K562 (cell line): ENCODE measurements around the gene MRPL42. TPM values are rescaled to one million over a fixed set of nuclear protein-coding genes. Genes with fewer than 3 reads are reported as not detected.

Source experiments
- ATAC-seq: fragments of 200-7000 bp; cut with Tn5 transposase; 3 replicates; pipeline ENCODE4 v1.9.1; 2020; ENCODE audit warnings: moderate library complexity
- BruUV-seq: library from RNA; stranded (reverse); fragments of 400-500 nt; replicated peaks from 2 replicates; lab custom pipeline; 2021; lab: Mats Ljungman, UMichigan
- CTCF ChIA-PET: fragments of 300-600 bp; formaldehyde crosslinking; extraction: SDS; loops from one replicate; lab custom pipeline; 2021; ENCODE audit warnings: low intra/inter-chr PET ratio; lab: Yijun Ruan, JAX
- POLR2A ChIA-PET: fragments of 300-600, 350-650 bp; sonication (Branson Sonifier 250); formaldehyde crosslinking; extraction: SDS; loops from one replicate; lab custom pipeline; 2021; ENCODE audit warnings: antibody characterized with exemption, inconsistent platforms; lab: Yijun Ruan, JAX
- DNase-seq, 4 experiments: peaks; one replicate each; pipeline versions ENCODE4 v3.0.0 to v3.0.0-alpha.2; 2011 to 2018; ENCODE audit warnings: low spot score in 3 of 4, mixed read lengths in 3 of 4; ENCODE audit errors: extremely low read depth in 1 of 4
- FAIRE-seq: peaks from 2 replicates; lab custom pipeline; 2011; peaks lifted over from hg19 to GRCh38; lab: Jason Lieb, UNC
- H2AFZ ChIP-seq: 2 replicates; pipeline ENCODE4 v1.6.0; 2011; ENCODE audit warnings: low read depth, low read length, control low read depth, inconsistent platforms
- H3K27ac ChIP-seq: fragments of 200-600 bp; 3 replicates; pipeline ENCODE4 v1.8.0; 2011; ENCODE audit warnings: low read depth, mild to moderate bottlenecking, control low read depth, inconsistent platforms, low read length, moderate library complexity, mixed read lengths; ENCODE audit errors: extremely low read depth
- H3K27me3 ChIP-seq, 2 experiments: fragments of 300-600 bp in 1 of 2; 2 replicates in 1 of 2; 3 replicates in 1 of 2; pipeline versions ENCODE4 v1.6.0 to v1.8.0; 2011; ENCODE audit warnings: inconsistent platforms in 2 of 2, low read length in 2 of 2, mild to moderate bottlenecking in 1 of 2, mixed read lengths in 1 of 2, moderate library complexity in 1 of 2; ENCODE audit not compliant: control insufficient read depth in 2 of 2, insufficient read depth in 2 of 2
- H3K36me3 ChIP-seq: fragments of 300-600 bp; 3 replicates; pipeline ENCODE4 v1.8.0; 2011; ENCODE audit warnings: mild to moderate bottlenecking, low read length, inconsistent platforms; ENCODE audit not compliant: control insufficient read depth, insufficient read depth
- H3K4me1 ChIP-seq, 2 experiments: fragments of 200-600 bp in 1 of 2; replicated peaks in 1 of 2; 2 replicates in 1 of 2; 3 replicates in 1 of 2; pipeline versions ENCODE4 v1.5.1 to v1.8.0; 2011; ENCODE audit warnings: inconsistent platforms in 2 of 2, low read length in 2 of 2, mild to moderate bottlenecking in 1 of 2, mixed read lengths in 1 of 2, moderate library complexity in 1 of 2; ENCODE audit not compliant: control insufficient read depth in 2 of 2, insufficient read depth in 2 of 2
- H3K4me2 ChIP-seq: 2 replicates; pipeline ENCODE4 v1.6.1; 2011; ENCODE audit warnings: low read length, control low read depth, inconsistent platforms, mixed read lengths; ENCODE audit not compliant: insufficient read depth
- H3K4me3 ChIP-seq: fragments of 200-600 bp; sonication (generic), shearing (Covaris generic); 2 replicates; pipeline ENCODE4 v1.5.1; 2016; ENCODE audit warnings: control low read depth, inconsistent platforms
- H3K79me2 ChIP-seq: fragments of 200-600 bp; 3 replicates; pipeline ENCODE4 v1.8.0; 2011; ENCODE audit warnings: low read length, inconsistent platforms; ENCODE audit not compliant: control insufficient read depth, insufficient read depth
- H3K9ac ChIP-seq, 2 experiments: 2 replicates each; pipeline versions ENCODE4 v1.6.0 to v1.6.1; 2011; ENCODE audit warnings: low read depth in 2 of 2, low read length in 2 of 2, control low read depth in 1 of 2, inconsistent platforms in 1 of 2, mild to moderate bottlenecking in 1 of 2, mixed read lengths in 1 of 2; ENCODE audit not compliant: insufficient read depth in 1 of 2
- H3K9me1 ChIP-seq: one replicate; pipeline ENCODE4 v1.6.0; 2011; ENCODE audit warnings: inconsistent platforms, mild to moderate bottlenecking, low read length, moderate library complexity; ENCODE audit not compliant: control insufficient read depth, insufficient read depth
- H3K9me3 ChIP-seq: replicated peaks from 2 replicates; pipeline ENCODE4 v1.5.1; 2011; ENCODE audit warnings: low read depth, low read length, inconsistent platforms; ENCODE audit not compliant: control insufficient read depth, insufficient read depth
- H4K20me1 ChIP-seq: replicated peaks from 2 replicates; pipeline ENCODE4 v1.6.1; 2011; ENCODE audit warnings: low read length, inconsistent platforms, mixed read lengths; ENCODE audit not compliant: control insufficient read depth, insufficient read depth
- C11orf30 ChIP-seq: fragments of 450-650 bp; IDR thresholded peaks from 2 replicates; pipeline ENCODE4 v1.6.1; 2016; ENCODE audit warnings: low read depth, mild to moderate bottlenecking
- DACH1 ChIP-seq: fragments of 450-650 bp; IDR thresholded peaks from 2 replicates; pipeline ENCODE4 v1.6.1; 2018; ENCODE audit not compliant: partially characterized antibody
- GTF2E2 ChIP-seq: fragments of 200-800 bp; sonication (Bioruptor generic); IDR thresholded peaks from 2 replicates; pipeline ENCODE4 v1.6.1; 2016; ENCODE audit warnings: missing genetic modification characterization, missing compliant biosample characterization
- MEF2D ChIP-seq: conservative IDR thresholded peaks from 2 replicates; pipeline ENCODE4 v1.6.1; 2016; ENCODE audit warnings: low read depth, missing genetic modification characterization, missing compliant biosample characterization
- PYGO2 ChIP-seq: fragments of 450-650 bp; IDR thresholded peaks from 2 replicates; pipeline ENCODE4 v1.6.1; 2016; ENCODE audit warnings: mild to moderate bottlenecking, missing genetic modification characterization, moderate library complexity, missing compliant biosample characterization
- ZNF146 ChIP-seq: IDR thresholded peaks from one replicate; pipeline ENCODE4 v1.6.1; 2018; ENCODE audit warnings: missing compliant biosample characterization; ENCODE audit not compliant: unreplicated experiment
- ZNF57 ChIP-seq: fragments of 450-650 bp; formaldehyde crosslinking; IDR thresholded peaks from 2 replicates; pipeline ENCODE4 v1.4.0; 2020; ENCODE audit warnings: mild to moderate bottlenecking, moderate library complexity
- ZNF707 ChIP-seq: fragments of 250-450 bp; sonication (Bioruptor Pico); conservative IDR thresholded peaks from 2 replicates; pipeline ENCODE4 v1.8.0; 2022; ENCODE audit warnings: inconsistent platforms, mild to moderate bottlenecking, moderate library complexity
- WGBS: fragments of 100-300 bp; shearing (Covaris generic); methylation state at CpG from one replicate; pipeline ENCODE4 v1.1.6; 2016; ENCODE audit warnings: low coverage, mixed read lengths; ENCODE audit not compliant: insufficient coverage; ENCODE audit errors: missing lambda C conversion rate; 5-methylcytosine and 5-hydroxymethylcytosine counted together
- in situ Hi-C: fragments of 300-500 bp; cut with MboI; formaldehyde crosslinking; loops from 4 replicates; pipeline ENCODE4 v1.15.0; 2018; ENCODE audit warnings: inconsistent platforms, mixed read lengths
- intact Hi-C: fragments of 100-400 bp; cut with micrococcal nuclease; formaldehyde crosslinking; loops from 2 replicates; pipeline ENCODE4 v1.14.2; 2022
- polyA plus RNA-seq, 8 experiments: library from polyadenylated mRNA; depleted of rRNA in 4 of 8; stranded (reverse) in 5 of 8; unstranded in 3 of 8; fragments of >200 nt; fragmentation: Nextera tagmentation in 2 of 8; fragmentation: Illumina TruSeq in 1 of 8; extraction: Ambion mirVana in 2 of 8; extraction: Trizol in 1 of 8; gene quantifications; 2 replicates each; pipeline versions ENCODE4 v1.2.1 to v1.2.3, GENCODE V29; 2011 to 2014; ENCODE audit warnings: inconsistent platforms in 1 of 8, missing spikeins in 1 of 8
- total RNA-seq, 7 experiments: library from RNA; depleted of rRNA in 6 of 7; stranded (reverse); fragments of >200 nt in 6 of 7; fragmentation: Illumina TruSeq in 2 of 7; extraction: Trizol in 2 of 7; gene quantifications; 2 replicates each; pipeline versions ENCODE4 v1.2.1 to v1.2.3, GENCODE V29; 2011 to 2021; ENCODE audit warnings: low replicate concordance in 1 of 7

Gene MRPL42
- total and polyA plus RNA-seq, 9 of the 15 experiments (the other 6 are each of a cell fraction or from before 2014, with no cell fraction given): 104 to 806 (median 218) TPM

DNA sequence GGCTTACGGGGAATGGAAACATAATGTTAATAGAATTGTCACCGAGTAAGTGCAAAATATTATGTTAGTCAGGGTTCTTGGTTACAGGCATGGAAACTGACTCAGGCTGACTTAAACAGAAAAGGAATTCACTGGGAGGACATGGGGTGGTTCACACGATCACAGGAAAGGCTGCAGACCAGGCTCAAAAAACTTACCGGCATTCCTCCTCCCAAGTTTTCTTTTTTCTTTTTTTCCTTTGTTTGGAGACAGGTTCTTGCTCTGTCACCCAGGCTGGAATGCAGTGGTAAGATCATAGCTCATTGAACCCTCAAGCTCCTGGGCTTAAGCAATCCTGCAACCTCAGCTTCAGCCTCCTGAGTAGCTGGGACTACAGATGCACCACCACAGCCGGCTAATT, 13.7 kb upstream of the MRPL42 start:
- 0 out of 4 replicates have a peak overlapping the region, but pooled peaks of 1 of the 2 experiments have one; percentile 29 for H3K9ac ChIP-seq
- 50% methylated on average over 5 of the region's 5 CpGs for WGBS
- no peaks in the 10 kb centered on the region for H3K36me3 ChIP-seq
- peak overlapping the region; percentile 42; the same call in 1 of the 2 replicates for H2AFZ ChIP-seq
- no peaks in the 10 kb centered on the region for H4K20me1 ChIP-seq
- no peak overlapping the region for H3K4me2 ChIP-seq
- BruUV-seq: no TSS peak
- in situ Hi-C loops (no loop called here), intact Hi-C loops (no loop called here)
- ChIA-PET POLR2A (no interaction called here), CTCF (no interaction called here)
- no peak for DNase-seq
- H3K9me1 ChIP-seq: no peaks in the 10 kb centered on the region
- FAIRE-seq: no peak
- H3K27ac ChIP-seq: no peak overlapping the region
- no peaks in the 10 kb centered on the region for H3K9me3 ChIP-seq
- no peaks in the 10 kb centered on the region for H3K27me3 ChIP-seq
- no peaks in the 10 kb centered on the region for H3K79me2 ChIP-seq
- no peak for TF ChIP-seq GTF2E2 (tag)
- TF ChIP-seq ZNF707: no peak
- no peak for TF ChIP-seq C11orf30
- TF ChIP-seq MEF2D: no peak
- no peak for TF ChIP-seq PYGO2 (tag)
- no peaks in the 10 kb centered on the region for H3K4me1 ChIP-seq
- ATAC-seq: peak; percentile 38; the same call in 1 of the 3 replicates
- no peak overlapping the region for H3K4me3 ChIP-seq

DNA sequence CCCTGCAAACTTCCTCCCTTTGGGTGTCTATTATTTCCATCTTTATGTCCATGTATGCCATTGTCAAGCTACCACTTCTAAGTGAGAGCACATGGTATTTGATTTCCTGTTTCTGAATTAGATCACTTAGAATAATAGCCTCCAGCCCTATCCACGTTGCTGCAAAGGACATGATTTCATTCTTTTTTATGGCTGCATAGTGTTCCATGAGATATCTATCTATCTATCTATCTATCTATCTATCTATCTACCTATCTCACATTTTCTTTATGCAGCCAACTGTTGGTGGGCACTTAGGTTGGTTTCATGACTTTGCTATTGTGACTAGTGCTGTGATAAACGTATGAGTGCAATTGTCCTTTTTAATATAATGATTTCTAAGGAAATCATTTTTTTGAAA, 11.2 kb upstream of the MRPL42 start:
- POLR2A ChIA-PET: interaction anchor here (0.6 kb wide), 1 partner anchor 41 kb away, joined by 3 read pairs; no protein-coding TSS in a partner anchor
- Histone ChIP-seq H3K4me2 (no peak overlapping the region), H3K4me3 (no peak overlapping the region), H2AFZ (no peak overlapping the region), H3K79me2 (no peaks in the 10 kb centered on the region), H3K4me1 (0 out of 5 replicates have a peak, but pooled peaks cover 0 to 10% of the 10 kb centered on the region in 2 experiments), H3K27ac (no peak overlapping the region), H3K27me3 (no peaks in the 10 kb centered on the region), H3K9me3 (no peaks in the 10 kb centered on the region), H4K20me1 (no peaks in the 10 kb centered on the region), H3K36me3 (no peaks in the 10 kb centered on the region)
- no TSS peak for BruUV-seq
- DNase-seq (no peak), ATAC-seq (no peak)
- 25% methylated on average over 2 of the region's 2 CpGs for WGBS
- intact Hi-C loops: no loop called here
- in situ Hi-C loops: no loop called here
- TF ChIP-seq DACH1 (peak; percentile 59), ZNF146 (peak; percentile 79), ZNF57 (CRISPR knock-in tag) (no peak)
- TF ChIP-seq, all 486 proteins: peak for 2
- H3K9me1 ChIP-seq: no peaks in the 10 kb centered on the region
- H3K9ac ChIP-seq: no peak overlapping the region
- CTCF ChIA-PET: no interaction called here
- FAIRE-seq: no peak
